H1 (cell line): ENCODE data around the gene RPSA.

Experiments
- ATF2 ChIP-seq: IDR thresholded peaks from 2 replicates; pipeline ENCODE4 v1.6.1; 2012; ENCODE audit warnings: low read length, inconsistent platforms
- EZH2 ChIP-seq: fragments of 200-600 bp; sonication (generic); IDR thresholded peaks from 2 replicates; pipeline ENCODE4 v1.7.1; 2012; ENCODE audit warnings: low read depth, mild to moderate bottlenecking, moderate library complexity, low read length, inconsistent platforms; ENCODE audit not compliant: severe bottlenecking
- GABPA ChIP-seq: IDR thresholded peaks from 2 replicates; pipeline ENCODE4 v1.6.1; 2011; ENCODE audit warnings: mild to moderate bottlenecking, low read length, moderate library complexity, borderline replicate concordance; ENCODE audit not compliant: insufficient read depth
- HDAC6 ChIP-seq: IDR thresholded peaks from one replicate; pipeline ENCODE4 v1.7.1; 2012; ENCODE audit warnings: low read depth, mild to moderate bottlenecking, inconsistent platforms, low read length, moderate library complexity
- JUN ChIP-seq: IDR thresholded peaks from 2 replicates; pipeline ENCODE4 v1.6.1; 2011; ENCODE audit warnings: low read depth, mild to moderate bottlenecking, improper control_type of control experiment, low read length
- POLR2AphosphoS5 ChIP-seq: IDR thresholded peaks from 2 replicates; pipeline ENCODE4 v1.6.1; 2011; ENCODE audit warnings: low read depth, low read length
- SUZ12 ChIP-seq: fragments of 200-600 bp; sonication (generic); IDR thresholded peaks from 2 replicates; pipeline ENCODE4 v1.6.1; 2012; ENCODE audit warnings: mild to moderate bottlenecking, inconsistent platforms, low read length, moderate library complexity, mixed read lengths
- TAF7 ChIP-seq: optimal IDR thresholded peaks from 2 replicates; pipeline ENCODE3; 2011; ENCODE audit warnings: low read depth, mild to moderate bottlenecking, inconsistent platforms, low read length, moderate library complexity, borderline replicate concordance
- YY1 ChIP-seq: IDR thresholded peaks from 2 replicates; pipeline ENCODE4 v1.6.1; 2011; ENCODE audit warnings: low read depth, mild to moderate bottlenecking, low read length
- ZNF274 ChIP-seq: IDR thresholded peaks from 2 replicates; pipeline ENCODE4 v1.7.0; 2012; ENCODE audit warnings: low read length, borderline replicate concordance; ENCODE audit errors: extremely low read depth
- TF ChIP-seq, protein P1 (sequence below), 3 experiments: IDR thresholded peaks; 1 replicate in 2 of 3; 2 replicates in 1 of 3; pipeline versions ENCODE4 v1.5.1 to v1.6.1; 2011; ENCODE audit warnings: low read length in 3 of 3, mild to moderate bottlenecking in 3 of 3, inconsistent platforms in 2 of 3, low read depth in 1 of 3, moderate library complexity in 1 of 3; ENCODE audit not compliant: insufficient read depth in 1 of 3; ENCODE audit errors: control extremely low read depth in 1 of 3

DNA sequence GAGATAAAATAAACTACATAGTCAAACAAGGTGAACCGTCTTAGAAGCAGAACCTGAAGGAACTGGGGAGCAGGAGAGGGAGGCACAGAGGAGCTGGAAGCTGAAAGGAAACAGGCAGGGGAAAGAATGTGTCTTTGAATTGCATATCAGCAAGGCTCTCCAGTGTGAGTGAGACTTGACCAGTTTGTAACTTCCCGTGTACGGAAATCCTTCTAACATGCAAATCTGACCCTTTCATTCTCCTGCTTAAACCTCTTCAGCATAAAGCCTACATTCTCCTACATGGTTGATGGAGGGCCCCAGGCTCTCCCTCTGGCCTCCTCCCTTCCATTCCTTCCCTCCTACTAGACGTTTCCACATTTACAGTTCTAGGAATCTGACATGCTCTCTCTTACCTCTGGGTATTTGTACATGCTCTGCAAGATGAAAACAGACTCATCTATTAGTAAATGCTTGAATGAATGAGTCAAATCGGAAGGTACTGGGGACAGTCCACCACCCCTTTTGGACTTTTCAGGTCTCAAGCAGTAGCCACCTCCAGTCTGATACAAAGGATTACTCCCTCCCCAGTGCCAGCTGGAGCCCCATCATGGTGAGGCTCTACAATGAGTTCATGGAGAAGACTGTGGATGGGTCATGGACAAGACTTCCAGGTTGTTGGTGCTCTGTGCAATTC, 29.4 kb upstream of the RPSA start:
- TF ChIP-seq YY1 (no peak), SUZ12 (no peak), ATF2 (no peak), GABPA (no peak), ZNF274 (no peak), EZH2 (no peak), JUN (no peak), TAF7 (no peak), HDAC6 (no peak), POLR2AphosphoS5 (no peak)
- TF ChIP-seq, protein P1, sequence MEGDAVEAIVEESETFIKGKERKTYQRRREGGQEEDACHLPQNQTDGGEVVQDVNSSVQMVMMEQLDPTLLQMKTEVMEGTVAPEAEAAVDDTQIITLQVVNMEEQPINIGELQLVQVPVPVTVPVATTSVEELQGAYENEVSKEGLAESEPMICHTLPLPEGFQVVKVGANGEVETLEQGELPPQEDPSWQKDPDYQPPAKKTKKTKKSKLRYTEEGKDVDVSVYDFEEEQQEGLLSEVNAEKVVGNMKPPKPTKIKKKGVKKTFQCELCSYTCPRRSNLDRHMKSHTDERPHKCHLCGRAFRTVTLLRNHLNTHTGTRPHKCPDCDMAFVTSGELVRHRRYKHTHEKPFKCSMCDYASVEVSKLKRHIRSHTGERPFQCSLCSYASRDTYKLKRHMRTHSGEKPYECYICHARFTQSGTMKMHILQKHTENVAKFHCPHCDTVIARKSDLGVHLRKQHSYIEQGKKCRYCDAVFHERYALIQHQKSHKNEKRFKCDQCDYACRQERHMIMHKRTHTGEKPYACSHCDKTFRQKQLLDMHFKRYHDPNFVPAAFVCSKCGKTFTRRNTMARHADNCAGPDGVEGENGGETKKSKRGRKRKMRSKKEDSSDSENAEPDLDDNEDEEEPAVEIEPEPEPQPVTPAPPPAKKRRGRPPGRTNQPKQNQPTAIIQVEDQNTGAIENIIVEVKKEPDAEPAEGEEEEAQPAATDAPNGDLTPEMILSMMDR (IDR thresholded peaks at IDR 0.05; ENCODE audit: control extremely low read depth in 1 of 3, insufficient read depth in 1 of 3, low read depth in 1 of 3, low read length in 3 of 3) = no peak
